ENCODE results near the gene RNF41.

The RNF41 gene

DNA sequence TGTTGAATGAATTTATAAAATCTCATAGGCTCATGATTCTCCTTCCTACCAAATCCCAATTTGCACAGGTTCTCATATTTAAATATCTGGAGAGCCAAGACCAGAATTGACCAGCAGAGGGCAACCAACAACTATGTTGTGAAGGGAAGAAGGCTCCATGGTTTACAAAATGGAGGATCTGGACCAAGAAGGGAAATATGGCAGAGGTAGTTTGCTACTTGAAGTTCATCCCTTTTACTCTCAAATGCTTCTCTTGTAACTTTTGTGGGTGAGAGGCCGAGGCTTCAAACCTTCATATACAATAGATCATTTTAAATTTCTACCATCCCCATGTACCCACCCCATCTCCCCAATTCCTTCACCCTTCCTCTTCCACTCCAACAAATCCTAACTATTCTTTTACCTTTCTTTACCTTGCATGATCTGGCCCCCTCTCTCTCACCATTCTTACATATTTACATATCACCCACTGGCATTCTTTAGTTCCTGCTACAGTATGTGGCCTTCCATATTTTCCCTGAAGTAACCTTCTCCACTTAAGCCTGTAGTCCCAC, 28.6 kb downstream of the RNF41 start:
- POLR2A ChIA-PET = no interaction called here
- TF ChIP-seq, protein P1, sequence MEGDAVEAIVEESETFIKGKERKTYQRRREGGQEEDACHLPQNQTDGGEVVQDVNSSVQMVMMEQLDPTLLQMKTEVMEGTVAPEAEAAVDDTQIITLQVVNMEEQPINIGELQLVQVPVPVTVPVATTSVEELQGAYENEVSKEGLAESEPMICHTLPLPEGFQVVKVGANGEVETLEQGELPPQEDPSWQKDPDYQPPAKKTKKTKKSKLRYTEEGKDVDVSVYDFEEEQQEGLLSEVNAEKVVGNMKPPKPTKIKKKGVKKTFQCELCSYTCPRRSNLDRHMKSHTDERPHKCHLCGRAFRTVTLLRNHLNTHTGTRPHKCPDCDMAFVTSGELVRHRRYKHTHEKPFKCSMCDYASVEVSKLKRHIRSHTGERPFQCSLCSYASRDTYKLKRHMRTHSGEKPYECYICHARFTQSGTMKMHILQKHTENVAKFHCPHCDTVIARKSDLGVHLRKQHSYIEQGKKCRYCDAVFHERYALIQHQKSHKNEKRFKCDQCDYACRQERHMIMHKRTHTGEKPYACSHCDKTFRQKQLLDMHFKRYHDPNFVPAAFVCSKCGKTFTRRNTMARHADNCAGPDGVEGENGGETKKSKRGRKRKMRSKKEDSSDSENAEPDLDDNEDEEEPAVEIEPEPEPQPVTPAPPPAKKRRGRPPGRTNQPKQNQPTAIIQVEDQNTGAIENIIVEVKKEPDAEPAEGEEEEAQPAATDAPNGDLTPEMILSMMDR (IDR thresholded peaks at IDR 0.05; ENCODE audit: insufficient read depth, low read length, missing control alignments) = peak; percentile 59

DNA sequence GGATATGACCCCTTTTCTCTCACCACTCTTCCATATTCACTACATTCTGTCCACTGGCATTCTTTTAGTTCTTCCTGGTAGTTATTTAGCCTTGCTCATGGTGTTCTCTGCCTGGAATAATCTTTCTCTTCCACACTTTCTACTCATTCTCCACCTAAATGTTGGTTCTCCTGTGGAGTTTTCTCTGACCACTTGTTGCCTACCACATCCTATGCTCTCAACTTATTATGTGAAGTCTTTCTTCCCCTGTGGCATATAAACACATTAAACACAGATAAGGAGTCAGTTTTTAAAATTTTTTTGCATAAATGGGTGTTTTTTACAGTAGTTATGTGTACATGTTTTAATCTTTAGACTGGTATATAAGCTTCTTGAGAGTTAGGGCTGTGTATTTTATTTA, 29.1 kb downstream of the RNF41 start:
- CTCF ChIA-PET = interaction anchor here (0.6 to 7.4 kb wide), 17 partner anchors 9 to 271 kb away, joined by 3 to 311 read pairs (median 8); partner anchors contain the start of genes ANKRD52, ESYT1, RNF41 and ZC3H10
- no peak for DNase-seq (ENCODE audit: low read depth, low spot score)
- POLR2A ChIA-PET = no interaction called here
- TF ChIP-seq, protein P1 (IDR thresholded peaks at IDR 0.05; ENCODE audit: insufficient read depth, low read length, missing control alignments) = no peak
- H3K4me3 ChIP-seq (ENCODE audit: low read depth, low read length) = no peak overlapping the region

More for the DNA sequence above, 28.6 kb downstream of the RNF41 start:
- CTCF ChIA-PET = interaction anchor here (0.6 to 7.4 kb wide), 22 partner anchors 9 to 271 kb away, joined by 3 to 311 read pairs (median 8); partner anchors contain the start of genes ANKRD52, COQ10A, ESYT1 and RNF41
- peak; percentile 45 for DNase-seq (ENCODE audit: low read depth, low spot score)
- H3K4me3 ChIP-seq (ENCODE audit: low read depth, low read length) = no peak overlapping the region

- CTCF ChIA-PET = interaction anchor here (1.0 to 7.4 kb wide), 18 partner anchors 10 to 452 kb away, joined by 3 to 311 read pairs (median 20); partner anchors contain the start of genes ANKRD52, ESYT1, RNF41 and ZC3H10
These were observed 31.0 kb downstream of the RNF41 start for GRCh38 chr12:56190695-56191155.

DNA sequence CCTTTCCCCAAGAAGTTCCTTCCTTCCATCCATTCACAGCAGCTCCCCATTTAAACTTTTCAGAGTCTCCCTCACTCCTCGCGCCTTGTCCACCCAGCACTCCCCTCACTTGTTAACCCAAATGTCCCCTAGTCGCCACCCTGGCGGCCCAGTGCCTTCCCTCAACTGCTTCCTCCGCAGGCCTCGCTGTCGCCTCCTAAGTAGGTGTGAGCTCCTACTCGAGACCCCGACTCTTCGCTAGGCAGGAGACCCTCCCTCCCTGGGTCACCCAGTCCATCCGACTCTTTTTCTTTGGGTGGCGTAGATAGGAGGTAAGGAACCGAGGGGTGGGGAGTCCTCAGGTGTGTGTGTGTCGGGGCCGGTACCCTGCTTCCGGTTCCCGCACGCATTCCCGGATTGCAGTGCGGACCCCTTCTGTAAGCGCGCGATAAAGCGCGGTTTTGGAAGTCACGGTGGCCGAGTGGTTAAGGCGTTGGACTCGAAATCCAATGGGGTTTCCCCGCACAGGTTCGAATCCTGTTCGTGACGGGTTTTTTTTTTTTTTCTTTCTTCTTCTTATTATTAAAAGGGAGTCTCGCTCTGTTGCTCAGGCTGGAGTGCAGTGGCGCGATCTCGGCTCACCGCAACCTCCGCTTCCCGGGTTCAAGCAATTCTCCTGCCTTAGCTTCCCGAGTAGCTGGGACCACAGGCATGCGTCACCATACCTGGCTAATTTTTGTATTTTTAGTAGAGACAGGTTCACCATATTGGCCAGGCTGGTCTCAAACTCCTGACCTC, 31.6 kb downstream of the RNF41 start:
- peak overlapping the region; percentile 82 for H3K4me3 ChIP-seq (ENCODE audit: low read depth, low read length)
- ChIA-PET CTCF (interaction anchor here (0.7 to 7.4 kb wide), 60 partner anchors 9 to 451 kb away, joined by 3 to 311 read pairs (median 6); partner anchors contain the start of genes ANKRD52, CNPY2, CS and ESYT1), POLR2A (interaction anchor here (0.8 to 3.2 kb wide), 10 partner anchors 9 to 159 kb away, joined by 3 to 32 read pairs (median 7); partner anchors contain the start of genes COQ10A, ESYT1, MYL6 and RNF41)
- TF ChIP-seq, protein P1 (IDR thresholded peaks at IDR 0.05; ENCODE audit: insufficient read depth, low read length, missing control alignments) = no peak
- DNase-seq (ENCODE audit: low read depth, low spot score) = no peak

More at GRCh38 chr12:56190695-56191155, 31.0 kb downstream of the RNF41 start:
- POLR2A ChIA-PET = interaction anchor here (2.0 to 2.8 kb wide), 2 partner anchors 31 to 73 kb away, joined by 24 to 32 read pairs; partner anchors contain the start of genes RNF41, RPL41 and ZC3H10
- DNase-seq (ENCODE audit: low read depth, low spot score) = no peak
- peak overlapping the region; percentile 82 for H3K4me3 ChIP-seq (ENCODE audit: low read depth, low read length)
- TF ChIP-seq, protein P1 (IDR thresholded peaks at IDR 0.05; ENCODE audit: insufficient read depth, low read length, missing control alignments) = no peak

DNA sequence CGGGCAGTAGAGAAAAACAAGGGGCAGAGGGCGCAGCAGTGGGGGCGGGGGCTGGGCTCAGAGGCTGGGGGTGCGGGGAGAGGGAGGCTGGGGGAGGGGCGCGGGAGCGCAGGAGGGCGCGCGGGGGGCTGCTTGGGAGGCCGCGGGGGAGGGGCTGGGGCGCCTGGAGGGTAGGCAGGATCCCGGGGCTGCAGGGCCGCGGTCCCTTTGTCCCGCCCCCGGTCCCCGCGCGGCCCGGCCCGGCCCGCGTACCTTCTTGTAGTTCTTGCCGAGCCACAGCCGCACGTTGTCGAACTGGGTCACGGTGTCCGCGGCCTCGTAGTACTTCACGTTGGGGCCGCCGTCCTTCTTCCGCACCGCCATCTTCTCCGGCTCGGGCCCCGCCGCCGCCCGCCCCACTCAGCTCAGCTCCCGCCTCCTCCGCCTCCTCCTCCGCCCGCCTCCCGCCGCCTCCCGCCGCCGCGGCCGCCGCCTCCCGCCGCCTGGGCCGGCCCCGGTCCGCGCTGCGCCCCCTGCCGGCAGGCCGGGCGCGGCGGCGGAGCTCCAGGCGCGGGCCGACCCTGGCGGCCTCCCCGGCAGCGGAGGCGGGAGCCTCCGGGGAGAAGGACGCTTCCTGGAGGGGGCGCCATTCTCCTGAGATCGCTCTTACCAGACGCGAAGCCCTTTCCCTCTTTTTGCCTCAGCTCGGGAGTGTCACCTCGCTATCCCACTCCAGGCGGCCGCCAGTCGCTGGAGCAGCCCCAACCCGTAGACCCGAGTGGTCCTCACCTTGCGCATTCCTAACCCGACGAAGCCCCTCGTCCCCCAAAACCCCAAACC, 32.4 kb downstream of the RNF41 start, which contains the start of gene SMARCC2:
TSS of gene SMARCC2 (minus strand) at position 385 of the 819 bp plus-strand sequence. CDS start at position 363, 22 bp downstream.
- ChIA-PET CTCF (interaction anchor here (0.7 to 7.4 kb wide), 64 partner anchors 8 to 460 kb away, joined by 3 to 311 read pairs (median 6); partner anchors contain the start of genes ANKRD52, CNPY2, CS and ESYT1), POLR2A (interaction anchor here (0.8 to 3.2 kb wide), 14 partner anchors 8 to 159 kb away, joined by 3 to 32 read pairs (median 4); partner anchors contain the start of genes COQ10A, ESYT1, MYL6 and RNF41)

More for the DNA sequence above, 32.4 kb downstream of the RNF41 start, which contains the start of gene SMARCC2:
- no peak for DNase-seq (ENCODE audit: low read depth, low spot score)
- TF ChIP-seq, protein P1 (IDR thresholded peaks at IDR 0.05; ENCODE audit: insufficient read depth, low read length, missing control alignments) = peak; percentile 87
- peak within 1 kb of the TSS; percentile 82 for H3K4me3 ChIP-seq (ENCODE audit: low read depth, low read length)

Data from AG04449 (cell line).